Loucy (cell line): ENCODE results near the gene DACH1.

ENCODE experiments used
- H2AFZ ChIP-seq: fragments of 200-600 bp; sonication (generic); 2 replicates; pipeline ENCODE4 v1.6.0; 2016; ENCODE audit warnings: antibody characterized with exemption, mild to moderate bottlenecking, low read length, moderate library complexity
- H3F3A ChIP-seq: fragments of 200-600 bp; 2 replicates; pipeline ENCODE4 v1.6.0; 2016; ENCODE audit warnings: antibody characterized with exemption, low read depth, mild to moderate bottlenecking
- H3K27me3 ChIP-seq: fragments of 200-600 bp; sonication (generic); 2 replicates; pipeline ENCODE4 v1.6.1; 2014; ENCODE audit warnings: low read length, mild to moderate bottlenecking; ENCODE audit not compliant: insufficient read depth, poor library complexity, severe bottlenecking
- H3K36me3 ChIP-seq: fragments of 200-600 bp; sonication (generic); 2 replicates; pipeline ENCODE4 v1.6.1; 2016; ENCODE audit warnings: low read length; ENCODE audit not compliant: insufficient read depth
- H3K4me1 ChIP-seq: fragments of 200-600 bp; sonication (generic); 2 replicates; pipeline ENCODE4 v1.5.1; 2014; ENCODE audit warnings: low read length, mild to moderate bottlenecking; ENCODE audit not compliant: insufficient read depth, poor library complexity, severe bottlenecking
- H3K4me2 ChIP-seq: fragments of 200-600 bp; sonication (generic); 2 replicates; pipeline ENCODE4 v1.6.0; 2014; ENCODE audit warnings: antibody characterized with exemption, low read length, low read depth, mild to moderate bottlenecking; ENCODE audit not compliant: poor library complexity, severe bottlenecking
- H3K4me3 ChIP-seq: fragments of 200-600 bp; sonication (generic); 2 replicates; pipeline ENCODE4 v1.5.1; 2014; ENCODE audit warnings: low read length, mild to moderate bottlenecking, mixed read lengths; ENCODE audit not compliant: poor library complexity, severe bottlenecking
- H3K79me2 ChIP-seq: fragments of 200-600 bp; sonication (generic); 2 replicates; pipeline ENCODE4 v1.6.1; 2014; ENCODE audit warnings: low read length; ENCODE audit not compliant: insufficient read depth
- H3K9ac ChIP-seq: fragments of 200-600 bp; sonication (generic); 2 replicates; pipeline ENCODE4 v1.6.0; 2014; ENCODE audit warnings: mild to moderate bottlenecking, low read depth, low read length, moderate library complexity; ENCODE audit not compliant: poor library complexity, severe bottlenecking
- H3K9me2 ChIP-seq: fragments of 200-600 bp; sonication (generic); replicated peaks from 2 replicates; pipeline ENCODE4 v1.6.1; 2016; ENCODE audit warnings: low read depth, low read length, mixed read lengths
- H3K9me3 ChIP-seq: fragments of 200-600 bp; sonication (generic); 2 replicates; pipeline ENCODE4 v1.6.1; 2014; ENCODE audit warnings: mild to moderate bottlenecking, antibody characterized with exemption, low read length, low read depth; ENCODE audit not compliant: insufficient read depth
- H4K20me1 ChIP-seq: fragments of 200-600 bp; sonication (generic); 2 replicates; pipeline ENCODE4 v1.6.0; 2014; ENCODE audit warnings: antibody characterized with exemption, low read length, mild to moderate bottlenecking; ENCODE audit not compliant: insufficient read depth, poor library complexity, severe bottlenecking
- CTCF ChIP-seq: fragments of 200-600 bp; sonication (generic); conservative IDR thresholded peaks from 2 replicates; pipeline ENCODE4 v1.5.1; 2014; ENCODE audit warnings: mild to moderate bottlenecking, antibody characterized with exemption, low read length
- EZH2phosphoT487 ChIP-seq: fragments of 200-600 bp; IDR thresholded peaks from 2 replicates; pipeline ENCODE4 v1.6.1; 2018; ENCODE audit warnings: antibody characterized with exemption, mild to moderate bottlenecking, moderate library complexity, borderline replicate concordance

Gene DACH1

GRCh38 chr13:71644579-71644978 lies 222.4 kb downstream of the DACH1 start:
- Histone ChIP-seq H3K79me2 (no peaks in the 10 kb centered on the region), H3F3A (no peaks in the 10 kb centered on the region), H3K4me2 (no peak overlapping the region), H3K36me3 (no peaks in the 10 kb centered on the region), H3K27me3 (no peaks in the 10 kb centered on the region), H3K9me3 (no peaks in the 10 kb centered on the region), H3K4me1 (no peaks in the 10 kb centered on the region), H3K4me3 (no peak overlapping the region), H2AFZ (no peak overlapping the region), H4K20me1 (no peaks in the 10 kb centered on the region), H3K9me2 (no peaks in the 10 kb centered on the region), H3K9ac (no peak overlapping the region)
- TF ChIP-seq EZH2phosphoT487 (no peak), CTCF (no peak)

- Histone ChIP-seq H3K9ac (no peak overlapping the region), H3K79me2 (no peaks in the 10 kb centered on the region), H3F3A (no peaks in the 10 kb centered on the region), H3K27me3 (no peaks in the 10 kb centered on the region), H4K20me1 (no peaks in the 10 kb centered on the region), H3K9me3 (no peaks in the 10 kb centered on the region), H3K4me1 (no peaks in the 10 kb centered on the region), H3K4me2 (no peak overlapping the region), H3K9me2 (no peaks in the 10 kb centered on the region), H2AFZ (no peak overlapping the region), H3K36me3 (no peaks in the 10 kb centered on the region), H3K4me3 (no peak overlapping the region)
- TF ChIP-seq EZH2phosphoT487 (no peak), CTCF (no peak)
Measured at GRCh38 chr13:71643448-71643860, 223.6 kb downstream of the DACH1 start.

- Histone ChIP-seq H3K36me3 (no peaks in the 10 kb centered on the region), H3K9me3 (no peaks in the 10 kb centered on the region), H4K20me1 (no peaks in the 10 kb centered on the region), H3K27me3 (no peaks in the 10 kb centered on the region), H3K9me2 (no peaks in the 10 kb centered on the region), H3K4me1 (no peaks in the 10 kb centered on the region), H2AFZ (no peak overlapping the region), H3K4me2 (no peak overlapping the region), H3K9ac (no peak overlapping the region), H3F3A (no peaks in the 10 kb centered on the region), H3K4me3 (no peak overlapping the region), H3K79me2 (no peaks in the 10 kb centered on the region)
- TF ChIP-seq EZH2phosphoT487 (no peak), CTCF (no peak)
Measured at GRCh38 chr13:71638751-71639150, 228.3 kb downstream of the DACH1 start.
